ENCODE measurements around the gene TBX18. TPM values are rescaled to one million over a fixed set of nuclear protein-coding genes. Genes with fewer than 3 reads are reported as not detected.

The TBX18 gene
- total RNA-seq, 1 experiment from 2014 or later = not detected

DNA sequence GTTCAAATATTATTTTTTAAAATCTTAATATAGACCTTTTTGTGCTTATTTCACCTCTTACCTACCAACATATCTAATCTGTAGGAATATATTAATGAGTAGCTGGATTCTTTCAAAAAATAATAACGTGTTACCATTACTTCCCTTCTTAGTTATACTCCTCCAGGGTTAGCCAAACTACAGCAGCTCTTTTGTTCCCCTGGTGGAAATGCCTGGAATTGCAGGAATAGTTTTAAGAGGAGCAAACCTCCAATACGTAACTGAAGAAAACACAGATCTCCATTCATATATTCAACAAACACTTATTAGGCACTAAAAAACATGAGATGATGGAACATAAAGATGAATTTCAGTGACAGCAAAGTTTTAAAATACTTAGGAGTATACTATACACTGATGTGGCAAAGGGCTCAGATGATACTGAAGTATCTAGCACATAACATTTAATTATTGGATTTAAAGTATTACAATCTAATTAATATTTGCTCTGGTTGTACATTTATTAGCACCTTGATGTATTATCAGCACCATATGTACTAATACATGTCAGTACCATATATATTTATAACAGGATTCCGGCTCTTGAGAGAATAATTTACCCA, 78.3 kb downstream of the TBX18 start:
- Histone ChIP-seq H3K56ac (ENCODE audit: insufficient read length, low read depth, low read length) (no peak overlapping the region), H3K4ac (ENCODE audit: low read depth, low read length) (no peak overlapping the region), H2BK120ac (ENCODE audit: low read depth, low read length, poor library complexity, severe bottlenecking) (no peak overlapping the region), H4K20me1 (ENCODE audit: control insufficient read depth, insufficient read depth, insufficient read length) (no peaks in the 10 kb centered on the region), H4K5ac (ENCODE audit: insufficient read length, low read depth, low read length) (no peak overlapping the region), H3K14ac (ENCODE audit: insufficient read depth, low read length) (no peak overlapping the region), H3K79me1 (ENCODE audit: insufficient read depth, low read depth, low read length, poor library complexity, severe bottlenecking) (no peaks in the 10 kb centered on the region), H2AK5ac (ENCODE audit: insufficient read length, low read length) (no peak overlapping the region), H3K9ac (ENCODE audit: extremely low read depth, insufficient read length, low read length) (no peak overlapping the region), H3K18ac (ENCODE audit: insufficient read length, low read depth, low read length) (no peak overlapping the region), H3K79me2 (ENCODE audit: insufficient read depth, low read length) (no peaks in the 10 kb centered on the region), H2BK12ac (ENCODE audit: insufficient read length, low read depth, low read length) (no peak overlapping the region), H2BK15ac (ENCODE audit: low read depth, low read length) (no peak overlapping the region), H3K23me2 (ENCODE audit: insufficient read length, low read depth, low read length, poor library complexity, severe bottlenecking) (no peaks in the 10 kb centered on the region), H2BK20ac (ENCODE audit: low read depth, low read length, poor library complexity, severe bottlenecking) (no peak overlapping the region), H3K4me2 (ENCODE audit: insufficient read depth, insufficient read length, low read length) (no peak overlapping the region), H3K4me1 (ENCODE audit: insufficient read depth, low read length) (no peaks in the 10 kb centered on the region), H3K27ac (ENCODE audit: insufficient read length, low read depth, low read length) (no peak overlapping the region), H4K8ac (replicated peaks; ENCODE audit: insufficient read length, low read depth, low read length) (no peak overlapping the region), H4K91ac (ENCODE audit: insufficient read length, low read depth, low read length) (no peak overlapping the region), H2AFZ (ENCODE audit: low read length) (no peak overlapping the region), H3K27me3 (ENCODE audit: insufficient read depth, low read length) (no peaks in the 10 kb centered on the region), H2BK5ac (ENCODE audit: insufficient read length, low read length) (no peak overlapping the region), H3K23ac (ENCODE audit: insufficient read length, low read depth, low read length) (no peak overlapping the region), H3K9me3 (ENCODE audit: control insufficient read depth, low read depth, low read length) (no peaks in the 10 kb centered on the region), H3T11ph (ENCODE audit: low read length) (no peak overlapping the region)
- DNase-seq = no peak
- peaks cover 3 to 4% of the 10 kb centered on the region in 2 experiments; a peak in 3 of 4 replicates for H3K4me1 Mint-ChIP-seq
- H3K36me3 Mint-ChIP-seq (ENCODE audit: insufficient read depth in 1 of 3, low read depth in 3 of 3) = no peaks in the 10 kb centered on the region
- H3K27me3 Mint-ChIP-seq (ENCODE audit: low read depth) = no peaks in the 10 kb centered on the region
- no peak overlapping the region for H3K4me3 Mint-ChIP-seq
- TF ChIP-seq, protein P1, sequence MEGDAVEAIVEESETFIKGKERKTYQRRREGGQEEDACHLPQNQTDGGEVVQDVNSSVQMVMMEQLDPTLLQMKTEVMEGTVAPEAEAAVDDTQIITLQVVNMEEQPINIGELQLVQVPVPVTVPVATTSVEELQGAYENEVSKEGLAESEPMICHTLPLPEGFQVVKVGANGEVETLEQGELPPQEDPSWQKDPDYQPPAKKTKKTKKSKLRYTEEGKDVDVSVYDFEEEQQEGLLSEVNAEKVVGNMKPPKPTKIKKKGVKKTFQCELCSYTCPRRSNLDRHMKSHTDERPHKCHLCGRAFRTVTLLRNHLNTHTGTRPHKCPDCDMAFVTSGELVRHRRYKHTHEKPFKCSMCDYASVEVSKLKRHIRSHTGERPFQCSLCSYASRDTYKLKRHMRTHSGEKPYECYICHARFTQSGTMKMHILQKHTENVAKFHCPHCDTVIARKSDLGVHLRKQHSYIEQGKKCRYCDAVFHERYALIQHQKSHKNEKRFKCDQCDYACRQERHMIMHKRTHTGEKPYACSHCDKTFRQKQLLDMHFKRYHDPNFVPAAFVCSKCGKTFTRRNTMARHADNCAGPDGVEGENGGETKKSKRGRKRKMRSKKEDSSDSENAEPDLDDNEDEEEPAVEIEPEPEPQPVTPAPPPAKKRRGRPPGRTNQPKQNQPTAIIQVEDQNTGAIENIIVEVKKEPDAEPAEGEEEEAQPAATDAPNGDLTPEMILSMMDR (conservative IDR thresholded peaks at IDR 0.05) = peak; percentile 82
- H3K9me3 Mint-ChIP-seq = no peaks in the 10 kb centered on the region; a peak in 1 of 5 replicates
- WGBS (ENCODE audit: extremely low coverage, insufficient read length, low lambda C conversion rate) = no CpG with 5 or more reads among the region's 3 CpGs
- H3K27ac Mint-ChIP-seq = no peak overlapping the region

All from H9 (cell line).